RWPE1 (cell line): Measurements from ENCODE around the gene ELF4.

Experiments used
- CTCF ChIA-PET: fragments of 350-600 bp; sonication (Branson Sonifier 250); formaldehyde crosslinking; extraction: SDS; loops from one replicate; lab custom pipeline; 2021; lab: Yijun Ruan, JAX
- POLR2A ChIA-PET: fragments of 400-600 bp; formaldehyde crosslinking; extraction: SDS; loops from one replicate; lab custom pipeline; 2020; ENCODE audit warnings: antibody characterized with exemption; ENCODE audit not compliant: low non-redundant PET; lab: Yijun Ruan, JAX
- DNase-seq: peaks from one replicate; pipeline ENCODE4 v3.0.0; 2012; ENCODE audit warnings: low spot score
- H3K27ac ChIP-seq: fragments of 450-650 bp; 2 replicates; pipeline ENCODE4 v1.5.1; 2017
- TF ChIP-seq, protein P1 (sequence below): fragments of 450-650 bp; conservative IDR thresholded peaks from 2 replicates; pipeline ENCODE4 v1.5.1; 2017; ENCODE audit warnings: low read depth, mild to moderate bottlenecking

The ELF4 gene

DNA sequence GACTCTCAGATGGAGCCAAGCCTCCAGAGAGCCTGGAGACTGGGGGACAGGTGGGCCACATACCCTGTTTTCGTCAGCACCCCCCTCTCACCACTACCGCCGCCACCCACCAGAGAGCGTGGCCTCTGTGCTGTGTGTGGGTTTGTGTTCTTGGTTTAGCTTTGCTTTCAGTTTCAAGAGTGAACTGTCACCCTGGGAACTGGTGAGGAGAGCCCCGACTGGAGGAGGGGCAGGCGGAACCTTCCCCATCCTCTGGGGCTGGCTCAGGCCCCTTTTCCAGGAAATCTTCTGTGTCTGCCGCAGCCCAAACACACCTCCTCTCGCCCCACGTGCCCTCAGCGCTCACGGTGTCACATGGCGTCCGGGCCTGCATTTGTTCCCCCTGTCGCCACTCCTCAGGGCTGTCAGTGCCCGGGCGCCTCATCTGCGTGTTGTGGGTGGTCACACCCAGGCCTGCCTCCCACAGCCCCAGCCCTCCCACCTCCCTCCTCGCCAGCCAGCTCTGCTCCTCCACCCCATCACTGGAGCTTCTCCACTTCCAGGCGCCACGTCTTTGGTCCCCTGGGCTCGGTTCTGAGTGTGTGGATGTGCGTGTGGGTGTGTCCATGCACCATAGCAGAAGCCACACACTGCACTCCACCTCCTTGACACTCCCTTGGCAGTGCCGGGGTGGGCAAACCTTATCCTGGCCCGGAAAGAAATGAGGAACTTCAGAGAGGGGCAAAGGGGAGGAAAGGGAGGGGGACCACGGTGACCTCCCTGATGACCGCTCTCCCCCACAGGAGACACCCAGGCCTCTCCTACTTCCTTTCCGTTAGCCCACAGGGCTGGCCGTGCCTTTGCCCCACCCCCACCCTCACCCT lies 27.8 kb downstream of the ELF4 start:
- ChIA-PET POLR2A (no interaction called here), CTCF (no interaction called here)
- H3K27ac ChIP-seq = peak overlapping the region; percentile 53
- TF ChIP-seq, protein P1, sequence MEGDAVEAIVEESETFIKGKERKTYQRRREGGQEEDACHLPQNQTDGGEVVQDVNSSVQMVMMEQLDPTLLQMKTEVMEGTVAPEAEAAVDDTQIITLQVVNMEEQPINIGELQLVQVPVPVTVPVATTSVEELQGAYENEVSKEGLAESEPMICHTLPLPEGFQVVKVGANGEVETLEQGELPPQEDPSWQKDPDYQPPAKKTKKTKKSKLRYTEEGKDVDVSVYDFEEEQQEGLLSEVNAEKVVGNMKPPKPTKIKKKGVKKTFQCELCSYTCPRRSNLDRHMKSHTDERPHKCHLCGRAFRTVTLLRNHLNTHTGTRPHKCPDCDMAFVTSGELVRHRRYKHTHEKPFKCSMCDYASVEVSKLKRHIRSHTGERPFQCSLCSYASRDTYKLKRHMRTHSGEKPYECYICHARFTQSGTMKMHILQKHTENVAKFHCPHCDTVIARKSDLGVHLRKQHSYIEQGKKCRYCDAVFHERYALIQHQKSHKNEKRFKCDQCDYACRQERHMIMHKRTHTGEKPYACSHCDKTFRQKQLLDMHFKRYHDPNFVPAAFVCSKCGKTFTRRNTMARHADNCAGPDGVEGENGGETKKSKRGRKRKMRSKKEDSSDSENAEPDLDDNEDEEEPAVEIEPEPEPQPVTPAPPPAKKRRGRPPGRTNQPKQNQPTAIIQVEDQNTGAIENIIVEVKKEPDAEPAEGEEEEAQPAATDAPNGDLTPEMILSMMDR = no peak
- no peak for DNase-seq

DNA sequence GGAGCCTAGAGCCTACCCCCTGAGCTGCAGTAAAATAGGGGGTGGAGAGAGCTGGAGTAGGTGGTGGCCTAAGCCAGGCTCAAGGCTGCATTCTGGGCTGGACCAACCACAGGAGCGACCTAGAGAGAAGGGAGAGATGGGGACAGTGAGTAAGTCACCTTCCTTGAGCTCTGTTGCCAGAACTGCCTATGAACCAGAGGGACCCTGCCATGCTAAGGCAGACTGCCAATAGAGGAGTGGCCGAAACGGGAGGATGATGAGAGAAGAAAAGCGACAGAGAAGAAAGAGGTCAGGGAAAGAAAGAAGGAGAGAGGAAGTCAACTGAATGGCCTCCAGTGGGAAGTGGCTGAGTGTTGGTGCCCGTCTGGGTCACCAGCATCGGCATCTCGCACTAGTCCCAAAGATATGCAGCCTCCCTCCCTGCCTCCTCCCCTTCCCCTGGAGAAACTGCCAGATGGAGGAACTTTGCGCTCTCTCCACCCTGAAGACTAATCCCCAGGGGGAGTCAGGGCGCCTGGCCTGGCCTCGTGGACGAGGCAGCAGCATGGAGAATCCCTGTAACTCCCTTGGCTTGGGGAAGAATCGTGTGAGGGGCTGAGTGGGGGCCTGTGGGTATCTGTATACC lies 28.8 kb downstream of the ELF4 start:
- no peak for DNase-seq
- CTCF ChIA-PET = no interaction called here
- POLR2A ChIA-PET = no interaction called here
- TF ChIP-seq, protein P1 = no peak
- H3K27ac ChIP-seq = peak overlapping the region; percentile 53

DNA sequence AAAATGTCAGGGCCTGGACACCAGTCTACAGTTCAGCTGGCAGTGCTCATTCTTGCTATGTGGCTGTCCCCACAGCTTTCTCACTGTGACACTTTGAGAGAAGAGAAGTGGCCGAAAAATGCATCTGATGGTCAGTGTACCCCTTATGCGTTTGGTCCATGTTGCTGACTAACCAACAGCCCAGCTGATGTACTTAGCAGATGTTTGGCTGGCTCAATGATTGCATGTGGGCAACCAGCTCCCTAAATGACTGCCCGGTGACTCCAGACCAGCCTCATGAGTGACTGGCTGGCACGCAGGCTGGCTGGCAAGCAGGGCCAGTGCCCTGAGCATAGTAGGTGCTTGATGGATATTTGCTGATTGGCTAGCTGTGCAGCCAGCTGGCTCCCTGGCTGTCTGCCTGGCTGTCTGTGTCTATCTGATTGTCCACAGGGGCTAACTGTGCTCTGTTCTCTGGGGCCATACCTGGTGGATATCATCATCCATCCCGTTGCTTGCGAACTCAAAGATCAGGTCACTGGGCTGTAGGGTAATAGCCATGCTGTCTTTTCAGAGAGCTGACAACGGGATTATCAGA lies 29.4 kb downstream of the ELF4 start:
- ChIA-PET CTCF (interaction anchor here (1.2 kb wide), 1 partner anchor 112 kb away, joined by 5 read pairs; no protein-coding TSS in a partner anchor), POLR2A (no interaction called here)
- TF ChIP-seq, protein P1 = no peak
- peak overlapping the region; percentile 53 for H3K27ac ChIP-seq
- no peak for DNase-seq

DNA sequence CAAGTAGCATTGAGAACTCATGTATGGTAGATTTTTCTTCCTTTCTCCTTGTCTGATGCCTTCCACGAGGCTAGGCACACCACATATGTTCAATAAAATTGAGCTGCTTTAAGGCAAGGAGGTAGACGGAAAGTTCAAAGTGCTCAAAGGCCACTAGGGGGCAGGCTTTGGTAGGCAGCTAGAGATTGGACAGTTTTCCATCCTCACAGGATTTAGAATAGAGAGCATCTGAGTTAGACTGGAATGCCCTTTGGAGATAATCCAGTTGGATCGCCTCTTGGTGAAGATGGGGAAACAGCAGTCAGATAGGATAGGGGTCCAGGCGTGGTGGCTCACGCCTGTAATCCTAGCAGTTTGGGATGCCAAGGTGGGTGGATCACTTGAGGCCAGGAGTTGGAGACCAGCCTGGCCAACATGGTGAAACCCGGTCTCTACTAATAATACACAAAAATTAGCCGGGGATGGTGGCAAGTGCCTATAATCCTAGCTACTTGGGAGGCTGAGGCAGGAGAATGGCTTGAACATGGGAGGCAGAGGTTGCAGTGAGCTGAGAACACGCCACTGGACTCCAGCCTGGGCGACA lies 30.4 kb downstream of the ELF4 start:
- DNase-seq = peak; percentile 49
- CTCF ChIA-PET = interaction anchor here (0.6 to 1.3 kb wide), 11 partner anchors 9 to 113 kb away, joined by 3 to 6 read pairs (median 3); partner anchors contain the start of gene AIFM1
- peak overlapping the region; percentile 53; the same call in 1 of the 2 replicates for H3K27ac ChIP-seq
- POLR2A ChIA-PET = no interaction called here
- TF ChIP-seq, protein P1 = peak; percentile 70

DNA sequence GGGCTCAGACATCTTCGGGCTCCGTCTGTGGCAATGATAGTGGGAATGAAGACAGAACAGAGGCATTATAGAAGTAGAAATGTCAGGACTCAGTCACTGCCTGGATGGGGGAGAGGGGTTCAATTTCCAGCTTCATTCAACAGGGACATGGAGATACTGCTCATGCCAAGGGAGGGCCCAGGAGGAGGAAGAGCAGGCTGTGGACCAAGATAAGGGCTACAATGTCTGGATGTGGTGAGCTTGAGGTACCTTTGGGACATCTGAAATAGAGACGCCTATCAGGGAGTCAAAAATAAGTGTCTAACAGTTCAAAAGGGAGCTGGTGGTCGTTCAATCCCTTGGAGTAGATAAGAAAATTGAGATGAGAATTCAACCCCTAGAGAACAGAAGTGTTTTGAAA lies 34.5 kb downstream of the ELF4 start:
- CTCF ChIA-PET = interaction anchor here (0.6 kb wide), 1 partner anchor 13 kb away, joined by 3 read pairs; no protein-coding TSS in a partner anchor
- TF ChIP-seq, protein P1 = no peak
- POLR2A ChIA-PET = no interaction called here
- no peak for DNase-seq
- H3K27ac ChIP-seq = no peak overlapping the region

DNA sequence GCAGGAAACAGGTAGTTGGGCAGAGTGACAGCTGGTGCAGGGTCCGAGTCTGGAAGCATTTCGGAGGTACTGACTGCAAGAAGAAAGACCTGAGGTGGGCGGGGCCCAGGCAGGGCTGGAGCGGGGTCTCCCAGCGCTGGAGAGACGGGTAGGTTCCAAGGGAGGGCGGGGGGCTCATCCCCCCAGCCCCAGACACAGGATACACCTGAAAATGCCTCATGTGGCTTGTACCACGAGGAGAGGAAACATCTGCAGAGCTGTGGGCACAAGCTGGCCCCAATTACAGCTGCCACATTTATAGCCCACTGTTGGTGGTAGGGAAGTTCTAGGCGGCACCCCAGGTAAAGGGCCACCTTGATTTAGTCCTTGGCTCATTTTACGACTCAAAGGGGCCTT lies 38.0 kb downstream of the ELF4 start:
- no peak for DNase-seq
- CTCF ChIA-PET = interaction anchor here (0.8 kb wide), 1 partner anchor 12 kb away, joined by 4 read pairs; no protein-coding TSS in a partner anchor
- TF ChIP-seq, protein P1 = no peak
- H3K27ac ChIP-seq = no peak overlapping the region
- POLR2A ChIA-PET = no interaction called here
